GM19395 (cell line): ENCODE measurements around the gene MYCBP.

Experiments
- ATAC-seq: cut with Tn5 transposase; IDR thresholded peaks from one replicate; pipeline ENCODE4 v1.9.1; 2021; ENCODE audit warnings: mild to moderate bottlenecking, moderate library complexity; ENCODE audit not compliant: unreplicated experiment

MYCBP gene

DNA sequence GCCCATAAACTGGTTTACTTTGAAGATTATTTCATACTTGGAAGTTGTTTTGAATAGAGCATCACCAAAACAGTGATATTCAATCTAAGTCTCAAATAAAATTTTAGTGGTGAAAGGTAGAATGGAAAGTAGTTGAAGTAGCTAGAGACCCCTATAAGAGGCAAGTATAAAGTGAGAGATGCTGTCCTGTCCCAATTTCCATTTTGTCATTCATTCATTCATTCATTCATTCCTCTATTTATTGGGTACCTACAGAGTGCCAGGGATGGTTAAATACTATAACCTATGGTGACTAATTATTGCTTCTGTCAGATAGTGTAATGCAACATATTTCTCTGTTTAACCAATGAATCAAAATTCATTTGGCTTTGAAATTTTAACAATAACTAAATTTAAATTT lies 46.3 kb downstream of the MYCBP start:
- no peak for ATAC-seq

DNA sequence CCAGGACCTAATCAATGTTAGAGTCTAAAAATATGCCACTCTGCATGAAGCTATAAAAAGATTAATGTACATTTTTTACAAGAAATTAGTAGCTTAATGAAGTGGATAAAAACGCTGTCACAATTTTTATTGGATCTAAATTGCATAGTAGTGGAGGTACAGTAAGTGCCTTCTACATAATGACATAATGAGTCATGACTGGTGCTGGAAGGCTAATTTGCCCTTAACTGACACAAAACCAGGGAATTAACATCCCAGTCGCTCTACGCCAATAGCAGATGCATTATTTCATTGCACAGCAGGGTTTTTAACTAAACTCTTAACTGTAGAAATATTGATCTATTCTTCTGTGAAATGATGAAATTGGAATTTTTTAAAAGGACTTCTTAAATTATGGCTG lies 46.9 kb downstream of the MYCBP start:
- no peak for ATAC-seq

DNA sequence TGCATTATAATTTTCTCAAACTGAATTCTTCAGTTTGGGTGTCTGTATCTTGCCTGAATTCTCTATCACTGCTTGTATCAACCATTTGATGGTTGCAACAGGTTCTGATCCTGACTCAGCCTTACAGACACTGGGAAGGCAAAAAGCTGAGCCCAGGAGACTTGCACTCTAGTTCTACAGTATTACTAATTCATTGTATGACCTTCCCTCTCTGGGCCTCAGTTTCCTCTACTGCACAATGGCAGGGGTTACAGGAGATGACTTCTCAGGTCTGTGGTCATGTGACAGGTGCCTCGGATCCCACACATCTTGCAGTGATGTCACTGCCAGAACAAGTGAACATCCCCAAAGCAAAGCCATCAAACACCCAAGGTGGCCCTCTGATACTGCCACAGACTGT lies 52.3 kb downstream of the MYCBP start:
- ATAC-seq, result no peak

DNA sequence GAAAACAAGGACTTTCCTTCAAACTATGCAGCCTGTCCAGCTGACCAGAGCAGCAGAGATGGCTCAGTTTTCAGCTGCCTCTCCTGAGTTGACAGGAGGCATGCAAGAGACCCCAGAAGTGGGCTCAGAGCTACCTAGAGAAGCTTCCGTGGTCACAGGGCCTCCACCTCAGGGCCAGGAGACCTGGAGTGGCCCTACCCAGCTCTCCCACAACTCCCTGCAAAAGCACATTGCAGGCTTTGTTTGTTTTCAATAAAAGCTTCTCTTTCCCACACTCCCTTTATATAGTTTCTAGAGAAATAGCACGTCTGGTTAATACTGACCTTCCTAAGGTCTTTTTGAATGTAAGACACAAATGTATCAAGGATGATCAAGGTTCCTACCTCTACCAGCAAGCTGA lies 53.6 kb downstream of the MYCBP start:
- no peak for ATAC-seq

DNA sequence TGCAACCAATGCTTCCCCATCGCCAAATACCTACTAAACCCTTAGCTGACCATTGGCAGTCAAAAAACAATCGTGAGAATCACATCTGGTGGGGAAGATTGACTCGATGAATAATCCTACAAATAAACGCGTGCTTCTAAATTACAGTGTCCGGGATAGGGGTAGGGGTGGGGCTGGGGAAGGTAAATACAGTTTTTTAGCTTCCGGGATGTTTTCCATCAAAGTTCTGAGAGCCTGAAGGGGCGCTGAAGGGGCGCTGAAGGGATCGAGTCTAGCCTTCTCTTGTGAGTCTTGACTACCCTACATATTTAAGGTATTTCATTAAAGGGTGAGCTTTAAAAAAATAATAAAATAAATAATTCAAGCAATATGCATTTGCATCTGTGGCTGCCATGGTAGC lies 54.1 kb downstream of the MYCBP start:
- no peak for ATAC-seq

DNA sequence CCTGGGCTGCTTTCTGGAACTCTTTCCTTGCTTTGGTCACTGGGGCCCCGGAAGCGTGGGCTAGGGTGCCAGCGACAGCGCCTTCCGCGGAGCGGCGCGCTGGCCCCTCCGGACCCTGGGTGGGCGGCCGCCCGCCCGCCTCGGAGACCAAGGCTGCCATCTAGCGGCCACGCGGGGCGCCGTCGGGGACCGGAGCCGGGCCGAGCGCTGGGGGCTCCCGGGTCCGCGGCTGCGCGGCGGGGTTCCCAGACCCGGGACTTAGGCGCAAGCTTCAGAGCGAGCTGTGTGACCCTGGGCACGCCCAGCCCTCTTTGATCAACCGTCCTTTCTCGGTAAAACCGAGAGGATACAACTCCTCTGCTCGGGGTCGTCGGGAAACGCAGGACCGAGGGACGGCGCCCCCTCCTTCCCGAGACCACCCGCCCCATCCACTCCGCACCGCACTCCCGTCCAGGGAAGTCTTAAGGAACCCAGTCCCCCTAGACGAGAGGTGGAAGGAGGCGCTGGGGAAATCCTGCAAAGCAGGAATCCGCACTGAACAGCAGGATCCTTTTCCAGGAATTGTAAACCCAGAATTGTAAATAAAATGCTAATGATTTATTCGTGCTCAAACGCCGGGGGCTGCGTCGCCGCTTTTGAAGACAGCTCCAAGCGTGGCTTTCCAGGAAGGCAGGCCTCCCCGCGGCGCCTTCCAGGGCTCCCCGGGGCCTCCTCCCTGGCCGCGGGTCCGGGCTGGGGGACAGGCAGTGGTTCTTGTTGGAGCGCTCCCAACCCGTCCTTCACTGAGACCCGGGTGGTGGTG lies 54.8 kb downstream of the MYCBP start:
- ATAC-seq, result no peak

DNA sequence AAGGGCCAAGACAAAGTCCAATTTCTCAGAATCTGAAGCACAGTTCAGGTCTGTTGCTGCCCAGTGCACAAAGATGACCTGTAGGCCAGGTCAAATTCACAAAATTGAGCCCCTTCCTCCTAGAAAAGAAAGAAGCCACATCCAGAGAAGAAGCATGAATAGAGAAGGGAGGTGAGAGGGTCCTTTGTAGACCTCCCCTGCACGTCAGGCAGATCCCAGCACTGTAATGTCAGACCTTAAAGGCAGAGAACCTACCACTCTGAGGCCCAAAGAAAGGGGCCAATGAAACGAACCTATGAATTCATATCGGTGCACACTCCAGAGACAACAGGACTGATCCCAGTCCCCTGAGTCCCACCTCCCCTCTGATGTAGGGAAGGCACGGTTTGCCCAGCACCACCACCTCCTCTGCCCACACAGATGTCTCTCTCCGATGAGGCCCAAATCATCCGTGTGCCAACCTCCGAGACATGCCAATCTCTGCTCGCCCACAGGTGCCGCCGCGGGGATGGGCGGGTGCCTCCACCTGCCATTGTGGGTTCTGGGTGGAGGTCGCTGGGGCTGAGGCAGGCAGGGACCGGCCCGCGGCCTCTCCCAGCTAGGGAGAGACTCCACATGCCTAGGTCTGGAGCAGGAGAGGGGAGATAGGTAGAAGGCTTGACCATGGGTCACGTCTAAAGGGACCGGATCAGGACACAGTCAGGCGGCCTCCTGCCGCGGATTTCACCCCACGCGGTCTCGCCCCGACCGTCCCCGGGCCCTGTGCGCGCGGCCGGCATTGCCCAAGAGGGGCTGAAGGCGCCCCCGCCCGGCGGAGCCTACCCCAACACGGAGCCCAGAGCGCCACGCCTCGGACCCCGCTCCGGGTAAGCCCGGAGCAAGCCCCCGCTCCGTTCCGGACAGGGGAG lies 55.6 kb downstream of the MYCBP start:
- no peak for ATAC-seq

DNA sequence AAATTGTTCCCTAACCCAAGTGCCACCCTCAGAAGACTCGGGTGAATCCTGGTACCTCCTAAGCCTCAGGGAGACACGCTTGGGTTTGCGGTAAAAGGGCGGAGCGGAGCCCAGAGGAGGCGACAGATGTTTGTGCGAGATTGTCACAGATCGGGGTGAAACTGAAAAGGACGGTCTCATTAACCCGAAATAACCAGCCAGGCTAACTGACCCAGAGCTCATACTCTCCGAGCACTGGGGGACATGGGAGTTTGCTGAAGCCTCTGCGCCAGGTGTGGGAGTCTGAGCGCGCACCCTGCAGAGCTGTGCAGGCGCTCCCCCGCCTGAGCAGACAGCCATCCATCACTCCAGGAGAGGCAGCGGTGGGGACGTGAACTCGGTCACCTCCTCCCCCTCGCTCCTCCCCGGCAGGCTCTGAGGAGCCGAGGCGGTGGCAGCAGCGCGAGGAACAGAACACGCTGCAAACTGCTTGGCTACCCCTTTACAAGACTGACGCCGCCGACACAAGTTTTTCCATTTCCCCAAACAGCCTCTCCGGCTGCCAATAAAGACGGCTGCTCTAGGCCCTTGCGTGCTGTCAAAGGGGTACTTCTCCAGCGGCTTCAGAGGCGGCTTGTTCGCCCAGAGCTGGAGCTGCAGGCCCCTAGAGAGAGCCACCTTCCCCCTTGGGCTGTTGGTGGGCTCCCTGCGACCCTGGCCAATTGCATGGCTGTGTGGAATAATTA lies 57.1 kb downstream of the MYCBP start:
- ATAC-seq, result peak; percentile 91

DNA sequence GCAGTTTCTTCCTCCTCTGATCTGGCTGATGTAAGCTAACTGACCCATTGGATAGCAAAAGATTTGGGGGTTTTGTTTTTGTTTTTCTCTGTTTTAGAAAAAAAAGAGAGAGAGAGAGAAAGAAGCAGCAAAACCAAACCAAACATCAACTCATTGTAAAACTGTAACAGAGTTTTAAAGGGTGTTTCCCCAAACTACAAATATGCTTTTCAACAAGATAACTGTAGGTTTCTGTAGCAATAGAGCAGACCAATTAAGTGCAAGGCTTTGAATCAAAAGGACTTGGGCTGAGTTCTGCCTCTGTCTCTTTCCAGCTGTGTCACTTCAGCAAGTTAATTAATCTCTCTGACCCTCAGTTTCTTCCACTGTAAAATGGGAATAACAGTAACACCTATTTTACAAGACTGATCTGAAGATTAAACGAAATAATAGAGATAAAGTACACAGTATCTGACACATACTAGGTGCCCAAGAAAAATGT lies 58.1 kb downstream of the MYCBP start:
- no peak for ATAC-seq

DNA sequence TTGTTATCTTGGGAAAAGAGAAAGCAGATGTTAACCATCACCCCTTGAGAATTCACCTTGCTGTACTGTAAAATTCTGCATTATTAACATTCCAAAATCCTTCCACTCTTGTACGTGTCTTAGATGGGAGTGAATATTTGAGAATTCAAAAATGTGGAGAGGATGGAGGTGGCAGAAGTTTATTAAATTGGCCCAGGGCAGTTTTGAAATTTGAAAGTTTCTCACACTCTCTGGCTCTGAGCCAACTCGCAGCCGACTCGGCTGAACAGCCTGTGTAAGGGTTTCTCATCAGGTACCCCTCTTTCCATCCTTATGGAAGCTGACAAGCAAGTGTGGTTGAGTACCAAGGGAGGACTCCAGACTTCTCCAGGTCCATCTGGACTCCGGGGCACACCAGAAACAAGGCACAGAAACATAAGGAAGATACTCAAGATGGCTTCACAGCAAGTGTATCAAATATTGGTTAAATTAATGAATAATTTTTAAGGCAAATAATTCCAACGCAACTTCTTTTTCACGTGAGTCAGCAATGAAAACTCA lies 58.6 kb downstream of the MYCBP start:
- ATAC-seq, result no peak

DNA sequence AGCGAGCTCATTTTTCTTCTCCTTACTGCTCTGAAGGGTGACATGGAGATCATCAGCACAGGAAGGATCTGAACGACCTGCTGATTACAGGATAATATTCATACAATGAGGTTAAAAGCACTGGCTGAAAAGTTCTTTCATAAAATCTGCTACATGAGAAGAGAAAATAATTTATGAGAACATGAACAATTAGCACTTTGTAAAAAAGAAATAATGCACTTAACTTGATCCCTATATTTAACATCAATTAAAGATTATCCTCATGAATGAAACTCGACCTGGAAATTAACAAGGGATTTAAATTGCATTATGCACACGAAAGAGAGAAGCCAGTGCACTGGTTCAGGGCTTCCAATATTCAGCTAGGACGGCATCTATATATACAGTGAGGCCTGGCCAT lies 60.2 kb downstream of the MYCBP start:
- ATAC-seq, result no peak
